ENCODE results near the gene SLC19A2. TPM values are rescaled to one million over a fixed set of nuclear protein-coding genes. Genes with fewer than 3 reads are reported as not detected.

The SLC19A2 gene
- total RNA-seq, 2 experiments from 2014 or later: 3.2 to 6.5 TPM

DNA sequence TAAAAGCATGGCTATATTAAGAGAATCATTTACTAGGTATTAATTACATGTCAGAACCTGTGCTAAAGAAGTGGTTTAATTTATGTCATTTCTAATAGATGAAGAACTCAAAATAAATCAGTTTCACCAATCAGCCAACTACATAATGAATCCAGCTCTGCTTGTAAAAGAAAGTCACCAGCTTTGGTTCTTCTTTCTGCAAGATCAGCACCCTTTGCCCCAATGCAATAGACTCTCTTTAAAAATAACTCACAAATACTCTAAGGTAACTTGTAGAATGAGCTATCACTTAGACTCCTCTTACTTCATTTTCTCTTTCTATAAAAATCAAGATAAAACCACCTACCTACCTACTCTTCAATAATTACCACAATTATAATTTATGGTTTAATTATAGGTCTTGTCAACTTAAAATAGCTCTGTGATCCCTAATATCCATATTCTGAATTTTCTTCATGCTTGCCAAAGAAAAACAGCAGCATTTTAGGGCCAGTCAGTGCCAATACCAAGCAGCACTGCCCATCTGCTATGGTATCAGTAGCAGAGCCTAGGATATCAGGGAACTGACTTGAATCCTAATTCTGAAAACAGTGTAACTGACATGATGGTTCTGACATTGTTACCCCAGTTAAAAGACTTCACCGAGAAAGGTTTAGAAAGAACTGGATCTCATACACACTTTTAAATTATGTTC lies 11.3 kb downstream of the SLC19A2 start:
- no peak overlapping the region for H3K4me2 ChIP-seq (ENCODE audit: low read length)
- BruUV-seq (replicated peaks): no TSS peak
- no peak overlapping the region for H2AFZ ChIP-seq (ENCODE audit: low read length)
- DNase-seq (ENCODE audit: low spot score): no peak
- POLR2A ChIA-PET: interaction anchor here (0.5 to 1.6 kb wide), 2 partner anchors 19 to 1299 kb away, joined by 3 to 8 read pairs; no protein-coding TSS in a partner anchor
- TF ChIP-seq, protein P1, sequence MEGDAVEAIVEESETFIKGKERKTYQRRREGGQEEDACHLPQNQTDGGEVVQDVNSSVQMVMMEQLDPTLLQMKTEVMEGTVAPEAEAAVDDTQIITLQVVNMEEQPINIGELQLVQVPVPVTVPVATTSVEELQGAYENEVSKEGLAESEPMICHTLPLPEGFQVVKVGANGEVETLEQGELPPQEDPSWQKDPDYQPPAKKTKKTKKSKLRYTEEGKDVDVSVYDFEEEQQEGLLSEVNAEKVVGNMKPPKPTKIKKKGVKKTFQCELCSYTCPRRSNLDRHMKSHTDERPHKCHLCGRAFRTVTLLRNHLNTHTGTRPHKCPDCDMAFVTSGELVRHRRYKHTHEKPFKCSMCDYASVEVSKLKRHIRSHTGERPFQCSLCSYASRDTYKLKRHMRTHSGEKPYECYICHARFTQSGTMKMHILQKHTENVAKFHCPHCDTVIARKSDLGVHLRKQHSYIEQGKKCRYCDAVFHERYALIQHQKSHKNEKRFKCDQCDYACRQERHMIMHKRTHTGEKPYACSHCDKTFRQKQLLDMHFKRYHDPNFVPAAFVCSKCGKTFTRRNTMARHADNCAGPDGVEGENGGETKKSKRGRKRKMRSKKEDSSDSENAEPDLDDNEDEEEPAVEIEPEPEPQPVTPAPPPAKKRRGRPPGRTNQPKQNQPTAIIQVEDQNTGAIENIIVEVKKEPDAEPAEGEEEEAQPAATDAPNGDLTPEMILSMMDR (conservative IDR thresholded peaks at IDR 0.05; ENCODE audit: low read length): no peak
- no peak for TF ChIP-seq EZH2phosphoT487 (IDR thresholded peaks at IDR 0.05; ENCODE audit: borderline replicate concordance, low read depth, low read length)
- H3K27ac ChIP-seq (ENCODE audit: low read depth, low read length, poor library complexity, severe bottlenecking): no peak overlapping the region
- H4K20me1 ChIP-seq (ENCODE audit: insufficient read depth, low read length): no peaks in the 10 kb centered on the region
- H3K4me3 ChIP-seq (ENCODE audit: low read depth, low read length, poor library complexity, severe bottlenecking): no peak overlapping the region
- no peaks in the 10 kb centered on the region; the same call in 1 of the 2 replicates for H3K36me3 ChIP-seq (ENCODE audit: insufficient read depth, low read length)
- intact Hi-C loops (cut with micrococcal nuclease; ENCODE audit: unreplicated experiment): no loop called here
- H3K9me2 ChIP-seq (ENCODE audit: insufficient read depth, low read length): no peaks in the 10 kb centered on the region
- H3K9me3 ChIP-seq (ENCODE audit: low read length): no peaks in the 10 kb centered on the region
- H3K79me2 ChIP-seq (ENCODE audit: insufficient read depth, low read depth, low read length): no peaks in the 10 kb centered on the region
- CTCF ChIA-PET (ENCODE audit: unreplicated experiment): no interaction called here
- no peaks in the 10 kb centered on the region for H3K4me1 ChIP-seq (ENCODE audit: insufficient read depth, low read length, poor library complexity, severe bottlenecking)

DNA sequence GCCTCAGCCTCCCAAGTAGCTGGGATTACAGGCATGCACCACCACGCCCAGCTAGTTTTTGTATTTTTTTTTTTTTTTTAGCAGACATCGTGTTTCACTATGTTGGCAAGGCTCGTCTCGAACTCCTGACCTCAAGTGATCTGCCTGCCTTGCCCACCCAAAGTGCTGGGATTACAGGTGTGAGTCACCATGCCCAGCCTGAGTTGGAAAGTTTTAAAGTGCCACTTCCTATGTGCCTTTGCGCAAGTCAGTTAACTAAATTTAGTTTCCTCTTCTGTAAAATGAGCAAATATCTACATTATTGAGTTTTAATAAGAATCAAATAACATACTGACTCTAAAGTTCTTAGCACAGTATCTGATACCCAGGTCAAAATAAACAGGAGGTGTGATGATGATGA lies 12.4 kb downstream of the SLC19A2 start:
- no peak for DNase-seq (ENCODE audit: low spot score)
- no peaks in the 10 kb centered on the region for H4K20me1 ChIP-seq (ENCODE audit: insufficient read depth, low read length)
- no peak overlapping the region for H3K4me3 ChIP-seq (ENCODE audit: low read depth, low read length, poor library complexity, severe bottlenecking)
- intact Hi-C loops (cut with micrococcal nuclease; ENCODE audit: unreplicated experiment): no loop called here
- no peaks in the 10 kb centered on the region for H3K79me2 ChIP-seq (ENCODE audit: insufficient read depth, low read depth, low read length)
- BruUV-seq (replicated peaks): no TSS peak
- POLR2A ChIA-PET: interaction anchor here (1.6 kb wide), 1 partner anchor 18 kb away, joined by 3 read pairs; no protein-coding TSS in a partner anchor
- no peaks in the 10 kb centered on the region for H3K9me2 ChIP-seq (ENCODE audit: insufficient read depth, low read length)
- no peak overlapping the region for H3K4me2 ChIP-seq (ENCODE audit: low read length)
- no peak for TF ChIP-seq EZH2phosphoT487 (IDR thresholded peaks at IDR 0.05; ENCODE audit: borderline replicate concordance, low read depth, low read length)
- TF ChIP-seq, protein P1 (conservative IDR thresholded peaks at IDR 0.05; ENCODE audit: low read length): no peak
- CTCF ChIA-PET (ENCODE audit: unreplicated experiment): no interaction called here
- H2AFZ ChIP-seq (ENCODE audit: low read length): no peak overlapping the region
- no peaks in the 10 kb centered on the region; the same call in 1 of the 2 replicates for H3K36me3 ChIP-seq (ENCODE audit: insufficient read depth, low read length)
- no peaks in the 10 kb centered on the region for H3K9me3 ChIP-seq (ENCODE audit: low read length)
- no peaks in the 10 kb centered on the region for H3K4me1 ChIP-seq (ENCODE audit: insufficient read depth, low read length, poor library complexity, severe bottlenecking)
- H3K27ac ChIP-seq (ENCODE audit: low read depth, low read length, poor library complexity, severe bottlenecking): no peak overlapping the region

DNA sequence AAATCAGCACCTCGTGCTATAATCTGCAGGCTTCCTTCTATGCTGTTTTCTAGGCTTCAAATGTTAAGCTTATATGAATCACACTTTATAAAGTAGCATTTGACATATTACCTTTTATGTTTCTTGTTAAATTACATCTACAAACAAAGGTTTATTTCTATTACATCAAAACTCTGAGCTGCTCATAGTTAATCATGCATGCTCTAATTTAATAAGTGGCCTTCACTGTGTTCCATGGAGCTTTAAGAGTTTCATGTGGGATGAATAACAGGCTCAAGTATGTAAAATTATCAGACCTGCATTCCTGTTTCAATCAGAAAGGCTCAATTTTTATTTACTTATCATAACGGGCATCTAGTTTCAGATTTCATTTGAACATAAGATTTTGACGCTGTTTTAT lies 13.0 kb downstream of the SLC19A2 start:
- Histone ChIP-seq H3K27ac (ENCODE audit: low read depth, low read length, poor library complexity, severe bottlenecking) (no peak overlapping the region), H3K9me2 (ENCODE audit: insufficient read depth, low read length) (no peaks in the 10 kb centered on the region), H3K4me2 (ENCODE audit: low read length) (no peak overlapping the region), H2AFZ (ENCODE audit: low read length) (no peak overlapping the region), H4K20me1 (ENCODE audit: insufficient read depth, low read length) (no peaks in the 10 kb centered on the region), H3K4me3 (ENCODE audit: low read depth, low read length, poor library complexity, severe bottlenecking) (no peak overlapping the region), H3K4me1 (ENCODE audit: insufficient read depth, low read length, poor library complexity, severe bottlenecking) (no peaks in the 10 kb centered on the region), H3K79me2 (ENCODE audit: insufficient read depth, low read depth, low read length) (no peaks in the 10 kb centered on the region), H3K9me3 (ENCODE audit: low read length) (no peaks in the 10 kb centered on the region), H3K36me3 (ENCODE audit: insufficient read depth, low read length) (no peaks in the 10 kb centered on the region; the same call in 1 of the 2 replicates)
- BruUV-seq (replicated peaks): no TSS peak
- TF ChIP-seq, protein P1 (conservative IDR thresholded peaks at IDR 0.05; ENCODE audit: low read length): no peak
- TF ChIP-seq EZH2phosphoT487 (IDR thresholded peaks at IDR 0.05; ENCODE audit: borderline replicate concordance, low read depth, low read length): no peak
- POLR2A ChIA-PET: no interaction called here
- CTCF ChIA-PET (ENCODE audit: unreplicated experiment): no interaction called here
- DNase-seq (ENCODE audit: low spot score): no peak
- intact Hi-C loops (cut with micrococcal nuclease; ENCODE audit: unreplicated experiment): no loop called here

All from OCI-LY7 (cell line).